Heart right ventricle (tissue), 16 donors: ENCODE results near the gene PLD4. TPM values are rescaled to one million over a fixed set of nuclear protein-coding genes. Genes with fewer than 3 reads are reported as not detected.

ENCODE experiments used
- ATAC-seq, 8 donors: fragments of 200-7000 bp; cut with Tn5 transposase; one replicate each; pipeline ENCODE4 v1.9.1; 2020; ENCODE audit warnings: mild to moderate bottlenecking in 8 of 8, moderate library complexity in 8 of 8, moderate number of reproducible peaks in 1 of 8
- DNase-seq, 2 donors: peaks; one replicate each; pipeline ENCODE4 v3.0.0-alpha.2; 2020
- H3K27ac ChIP-seq, 10 donors: fragments of 200-600 bp; sonication (generic) in 2 of 10; one replicate each; pipeline versions ENCODE4 v1.5.0 to v1.8.0; 2020 to 2022; ENCODE audit warnings: mild to moderate bottlenecking in 3 of 10
- H3K27me3 ChIP-seq, 7 donors: fragments of 200-600 bp; one replicate each; pipeline ENCODE4 v1.8.0; 2021 to 2022; ENCODE audit warnings: mild to moderate bottlenecking in 2 of 7
- H3K36me3 ChIP-seq, 9 donors: fragments of 200-600 bp; sonication (generic) in 1 of 9; one replicate each; pipeline versions ENCODE4 v1.5.0 to v1.8.0; 2020 to 2022; ENCODE audit warnings: mild to moderate bottlenecking in 2 of 9
- H3K4me1 ChIP-seq, 9 donors: fragments of 200-600 bp; sonication (generic) in 1 of 9; one replicate each; pipeline versions ENCODE4 v1.5.0 to v1.8.0; 2020 to 2022; ENCODE audit warnings: mild to moderate bottlenecking in 4 of 9
- H3K4me3 ChIP-seq, 10 donors: fragments of 200-600 bp; sonication (generic) in 2 of 10; one replicate each; pipeline versions ENCODE4 v1.5.0 to v1.8.0; 2020 to 2022; ENCODE audit warnings: mild to moderate bottlenecking in 7 of 10, moderate library complexity in 2 of 10
- H3K9me3 ChIP-seq, 11 donors: fragments of 200-600 bp in 10 of 11; sonication (generic) in 2 of 11; one replicate each; pipeline versions ENCODE4 v1.5.0 to v1.8.0; 2013 to 2022; ENCODE audit warnings: mild to moderate bottlenecking in 2 of 11, control low read depth in 1 of 11, moderate library complexity in 1 of 11
- WGBS, 2 donors: extraction: QIAGEN DNeasy Blood & Tissue Kit; methylation state at CpG; one replicate each; pipeline ENCODE4 v1.1.7; 2013; ENCODE audit warnings: inconsistent platforms in 1 of 2; 5-methylcytosine and 5-hydroxymethylcytosine counted together
- intact Hi-C, 10 donors: fragments of 100-400 bp; cut with DNase I; formaldehyde crosslinking; loops; one replicate each; pipeline versions ENCODE4 v1.11.1 to v1.14.2; 2022
- polyA plus RNA-seq, 2 donors: library from polyadenylated mRNA; stranded (reverse); fragments of 200-250 nt; gene quantifications; one replicate each; pipeline ENCODE4 v1.2.3, GENCODE V29; 2013
- total RNA-seq, 10 donors: library from RNA; stranded (reverse); fragmentation: NEBNext Ultra II Directional in 3 of 10; extraction: Animal tissue kit (Norgen Biotek cat#: 25700) in 3 of 10; gene quantifications; one replicate each; pipeline versions ENCODE4 v1.2.1 to v1.2.4, GENCODE V29; 2021 to 2023
- TF ChIP-seq, protein P1 (sequence below), 9 donors: fragments of 200-600 bp; sonication (generic) in 2 of 9; IDR thresholded peaks; one replicate each; pipeline versions ENCODE4 v1.5.0 to v1.8.0; 2021 to 2022; ENCODE audit warnings: antibody characterized with exemption in 9 of 9, mild to moderate bottlenecking in 5 of 9, moderate library complexity in 1 of 9
- donor health status: Arrhythmogenic right ventricular cardiomyopathy.
- donor health status: ischemic (EF 13 %, LVEDD 7.1; RV severe dilation, severe dysfunction).
- donor health status: healthy with polysubstance abuse.
- donor health status: DM: no; HTN: yes; CAD: no.
- donor health status: DM: no; HTN: no; CAD: no.
- donor health status: ischemic (EF 25% LVEDD 6.9; RV normal size, moderate dysfunction).
- donor health status: ischemic (EF 25% LVEDD 5.7; RV mildly dilated, moderate dysfunction).
- donor health status: healthy.
- donor health status: DM: yes; HTN: yes; CAD: no.
- donor health status: Ischemic cardiomyopathy.
- donor health status: ischemic (EF 35%, LVEDD 5.7; RV mildly dilated, moderate dysfunction).
- donor health status: nonischemic (EF 11% LVEDD 7.7; RV severe dilation, severe dysfunction).
- donor health status: DM: yes; HTN: yes; CAD: no.
- donor health status: PGD.
- donor health status: ischemic (EF 29% LVEDD 5.4; RV normal size, mild dysfunction).
- donor health status: nonischemic (EF 23%, LVEDD 6.1; RV moderate dilation, normal function).

PLD4 gene
- total and polyA plus RNA-seq, 12 donors: 0.07 to 0.91 (median 0.47) TPM; not detected in 1

DNA sequence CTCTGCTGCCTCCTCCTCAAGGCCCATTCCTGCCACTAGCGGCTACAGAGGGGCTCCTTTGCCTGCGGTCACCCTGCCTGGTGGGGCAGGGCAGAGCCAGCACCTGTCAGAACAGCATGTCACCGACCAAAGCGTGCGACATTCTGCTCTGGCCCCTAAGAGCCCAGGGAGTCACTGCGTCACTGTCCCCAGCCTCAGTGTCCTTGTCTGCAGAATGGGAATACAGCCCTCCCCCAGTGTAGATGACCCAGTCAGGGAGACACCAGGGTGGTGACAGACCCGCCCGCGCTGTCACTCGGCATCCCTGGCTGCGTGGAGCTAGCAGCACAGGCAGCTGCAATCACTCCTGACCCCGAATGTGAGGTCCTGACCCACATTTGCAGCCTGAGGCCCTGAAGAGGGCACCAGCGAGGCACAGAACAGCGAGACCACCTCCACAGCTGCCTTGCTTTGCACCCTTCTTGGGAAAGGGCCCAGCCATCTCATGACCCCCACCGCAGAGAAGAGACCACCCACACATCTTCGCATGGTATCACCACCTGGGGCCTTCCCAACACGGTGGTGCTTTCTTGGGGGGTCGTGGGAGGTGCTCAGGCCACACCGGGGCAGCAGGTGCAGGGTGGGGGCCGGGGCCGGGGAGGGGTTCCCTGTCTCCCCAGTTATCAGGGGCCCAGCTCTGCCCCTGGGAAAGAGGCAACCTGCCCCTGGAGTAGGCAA, 51.0 kb downstream of the PLD4 start:
- Histone ChIP-seq H3K27ac (no peak overlapping the region), H3K4me1 (peaks cover 16 to 87% (median 64%) of the 10 kb centered on the region in 9 donors), H3K36me3 (no peaks in the 10 kb centered on the region), H3K9me3 (no peaks in the 10 kb centered on the region), H3K4me3 (no peak overlapping the region), H3K27me3 (peaks cover 0 to 38% (median 13%) of the 10 kb centered on the region in 7 donors)
- TF ChIP-seq, protein P1, sequence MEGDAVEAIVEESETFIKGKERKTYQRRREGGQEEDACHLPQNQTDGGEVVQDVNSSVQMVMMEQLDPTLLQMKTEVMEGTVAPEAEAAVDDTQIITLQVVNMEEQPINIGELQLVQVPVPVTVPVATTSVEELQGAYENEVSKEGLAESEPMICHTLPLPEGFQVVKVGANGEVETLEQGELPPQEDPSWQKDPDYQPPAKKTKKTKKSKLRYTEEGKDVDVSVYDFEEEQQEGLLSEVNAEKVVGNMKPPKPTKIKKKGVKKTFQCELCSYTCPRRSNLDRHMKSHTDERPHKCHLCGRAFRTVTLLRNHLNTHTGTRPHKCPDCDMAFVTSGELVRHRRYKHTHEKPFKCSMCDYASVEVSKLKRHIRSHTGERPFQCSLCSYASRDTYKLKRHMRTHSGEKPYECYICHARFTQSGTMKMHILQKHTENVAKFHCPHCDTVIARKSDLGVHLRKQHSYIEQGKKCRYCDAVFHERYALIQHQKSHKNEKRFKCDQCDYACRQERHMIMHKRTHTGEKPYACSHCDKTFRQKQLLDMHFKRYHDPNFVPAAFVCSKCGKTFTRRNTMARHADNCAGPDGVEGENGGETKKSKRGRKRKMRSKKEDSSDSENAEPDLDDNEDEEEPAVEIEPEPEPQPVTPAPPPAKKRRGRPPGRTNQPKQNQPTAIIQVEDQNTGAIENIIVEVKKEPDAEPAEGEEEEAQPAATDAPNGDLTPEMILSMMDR (IDR thresholded peaks at IDR 0.05): no peak
- 49 to 62% methylated on average over 21 of the region's 21 CpGs for WGBS, 2 donors
- ATAC-seq: no peak
- intact Hi-C loops: loop anchor here (1.0 to 10.0 kb wide), 11 partner anchors 45 to 379 kb away; partner anchors contain the start of gene CDCA4 (in 2 of the 10)
- no peak for DNase-seq

DNA sequence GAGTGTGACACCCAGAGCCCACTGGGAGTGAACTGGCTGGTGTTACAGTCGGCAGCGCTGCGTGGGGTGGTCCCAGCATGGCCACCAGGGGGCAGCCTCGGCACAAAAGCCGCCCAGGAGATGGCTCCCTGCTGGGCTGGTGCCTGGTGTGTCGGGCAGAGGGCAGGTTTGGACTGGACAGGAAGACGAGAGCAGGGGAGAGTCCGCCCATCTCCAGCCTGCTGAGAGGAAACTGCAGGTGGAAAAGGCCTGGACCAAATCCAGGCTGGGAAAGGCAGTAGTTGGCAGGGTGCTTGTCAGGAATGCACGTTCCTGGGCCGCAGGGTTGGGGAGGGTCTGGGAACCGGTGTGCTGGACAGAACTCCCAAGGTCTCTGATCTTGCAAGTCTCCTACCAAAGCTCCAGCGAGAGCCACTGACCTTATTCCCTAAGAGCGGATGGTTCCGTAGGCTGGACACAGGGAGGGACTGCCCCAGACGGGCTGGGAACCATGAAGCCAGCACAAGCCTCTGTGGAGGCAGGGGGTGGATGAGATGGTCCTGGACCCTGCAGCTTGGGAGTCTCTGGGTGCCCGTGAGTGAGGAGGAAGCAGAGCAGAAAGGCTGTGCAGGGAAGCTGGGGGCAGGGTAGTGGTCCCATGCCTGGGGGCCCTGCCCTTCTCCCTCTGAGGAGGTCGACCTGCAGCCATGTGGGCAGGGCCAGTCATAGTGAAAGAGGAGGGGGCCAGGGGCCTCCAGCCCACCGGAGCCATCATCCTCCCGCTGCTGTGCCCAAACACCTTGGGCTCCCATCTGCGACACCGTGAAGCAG, 51.7 kb downstream of the PLD4 start:
- ATAC-seq (peak; percentile 56 to 73 (median 69)), DNase-seq (peak; percentile 80 to 87)
- peaks cover 12 to 80% (median 59%) of the 10 kb centered on the region in 9 donors for H3K4me1 ChIP-seq
- no peaks in the 10 kb centered on the region for H3K9me3 ChIP-seq
- no peaks in the 10 kb centered on the region for H3K36me3 ChIP-seq
- intact Hi-C loops: loop anchor here (1.0 to 10.0 kb wide), 11 partner anchors 44 to 378 kb away; partner anchors contain the start of gene CDCA4 (in 2 of the 10)
- no peak overlapping the region for H3K4me3 ChIP-seq
- peaks cover 0 to 38% (median 13%) of the 10 kb centered on the region in 7 donors for H3K27me3 ChIP-seq
- TF ChIP-seq, protein P1 (IDR thresholded peaks at IDR 0.05): peak; percentile 80 to 96 (median 92)
- no peak overlapping the region for H3K27ac ChIP-seq
- 42 to 44% methylated on average over 21 of the region's 21 CpGs for WGBS, 2 donors

DNA sequence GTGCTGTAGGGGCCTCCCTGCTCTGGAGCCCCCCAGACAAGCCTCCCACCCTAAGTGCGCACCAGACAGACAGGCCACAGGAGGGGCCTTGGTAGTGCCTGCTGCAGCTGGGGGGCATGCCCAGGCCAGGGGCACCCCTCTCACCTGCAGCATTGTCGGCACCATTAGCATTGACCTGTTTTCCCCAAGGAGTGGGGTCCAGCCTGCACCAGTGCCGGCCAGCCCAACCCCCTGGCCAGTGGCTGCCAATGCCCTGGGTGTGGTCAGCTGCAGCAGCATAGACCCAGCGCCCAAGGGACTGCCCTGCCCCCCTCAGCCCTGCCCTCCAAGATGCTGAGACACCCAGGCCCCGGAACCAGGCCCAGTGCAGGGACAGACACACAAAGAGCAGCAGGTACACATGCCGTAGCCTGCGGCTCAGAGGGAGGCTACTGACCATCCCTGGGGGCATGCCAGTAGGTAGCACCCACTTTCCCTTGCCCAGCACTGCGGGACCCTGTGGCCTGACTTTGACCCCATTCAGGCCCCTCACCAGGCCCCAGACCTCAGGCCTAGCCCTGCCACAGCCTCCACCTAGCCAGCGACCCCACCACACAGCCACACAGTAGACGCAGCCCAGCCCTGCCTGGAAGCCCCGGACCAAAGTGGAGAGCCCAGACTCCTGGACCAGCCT, 52.5 kb downstream of the PLD4 start:
- DNase-seq (no peak), ATAC-seq (no peak)
- Histone ChIP-seq H3K27me3 (peaks cover 0 to 38% (median 13%) of the 10 kb centered on the region in 7 donors), H3K9me3 (no peaks in the 10 kb centered on the region), H3K36me3 (no peaks in the 10 kb centered on the region), H3K4me3 (peak overlapping the region in 7 of 10 donors; percentile 47 to 60 (median 53)), H3K27ac (no peak overlapping the region), H3K4me1 (peaks cover 12 to 72% (median 56%) of the 10 kb centered on the region in 9 donors)
- 72 to 80% methylated on average over 11 of the region's 11 CpGs for WGBS, 2 donors
- TF ChIP-seq, protein P1 (IDR thresholded peaks at IDR 0.05): no peak
- intact Hi-C loops: loop anchor here in 8 of 10 donors (2.0 to 10.0 kb wide), 10 partner anchors 44 to 378 kb away; partner anchors contain the start of gene CDCA4 (in 2 of the 8)
